Body of pancreas (tissue), 4 donors: ENCODE measurements around the gene CHCHD1. TPM values are rescaled to one million over a fixed set of nuclear protein-coding genes. Genes with fewer than 3 reads are reported as not detected.
A peak's percentile ranks its signal among the peaks of the same experiment; 100 is the strongest.

Experiments
- ATAC-seq: fragments of 150-250 bp; one replicate; pipeline ENCODE4 v1.9.1; 2016
- DNase-seq, 4 donors: peaks; one replicate each; pipeline ENCODE4 v3.0.0-alpha.2; 2019
- H3K27ac ChIP-seq, 4 donors: fragments of 200-600 bp; sonication (generic); 1 replicate in 3 of 4; 2 replicates in 1 of 4; pipeline versions ENCODE4 v1.5.1 to v1.6.1; 2016 to 2019; ENCODE audit warnings: mild to moderate bottlenecking in 1 of 4, mixed read lengths in 1 of 4, moderate library complexity in 1 of 4
- H3K27me3 ChIP-seq, 2 donors: fragments of 200-600 bp; sonication (generic); one replicate each; pipeline ENCODE4 v1.6.0; 2016; ENCODE audit warnings: mild to moderate bottlenecking in 1 of 2
- H3K36me3 ChIP-seq, 2 donors: fragments of 200-600 bp; sonication (generic); replicated peaks in 1 of 2; 2 replicates each; pipeline ENCODE4 v1.5.1; 2016; ENCODE audit warnings: low read depth in 2 of 2; ENCODE audit not compliant: insufficient read depth in 1 of 2
- H3K4me1 ChIP-seq: fragments of 200-600 bp; sonication (generic); one replicate; pipeline ENCODE4 v1.6.0; 2016
- H3K4me3 ChIP-seq, 2 donors: fragments of 200-600 bp; sonication (generic); 1 replicate in 1 of 2; 2 replicates in 1 of 2; pipeline ENCODE4 v1.5.1; 2016 to 2019
- H3K9me3 ChIP-seq, 3 donors: fragments of 200-600 bp; sonication (generic); 1 replicate in 2 of 3; 2 replicates in 1 of 3; pipeline ENCODE4 v1.5.1; 2016
- CTCF ChIP-seq, 7 experiments: fragments of 450-650 bp in 4 of 7; fragments of 200-600 bp in 3 of 7; sonication (generic) in 3 of 7; IDR thresholded peaks; one replicate each; pipeline ENCODE4 v1.5.1; 2016 to 2019; ENCODE audit warnings: antibody characterized with exemption in 7 of 7
- POLR2A ChIP-seq, 3 donors: fragments of 450-650 bp; IDR thresholded peaks; one replicate each; pipeline ENCODE4 v1.6.1; 2016; ENCODE audit warnings: antibody characterized with exemption in 3 of 3, mild to moderate bottlenecking in 2 of 3
- WGBS, 2 donors: methylation state at CpG; one replicate each; pipeline ENCODE4 v1.1.5; 2017; 5-methylcytosine and 5-hydroxymethylcytosine counted together
- intact Hi-C: fragments of 100-400 bp; cut with DNase I; formaldehyde crosslinking; loops from one replicate; pipeline ENCODE4 v1.15.1; 2023
- total RNA-seq, 2 donors: library from RNA; depleted of rRNA; stranded (reverse); fragments of >200 nt; gene quantifications; one replicate each; pipeline ENCODE4 v1.1.0, GENCODE V29; 2016

The CHCHD1 gene
- total RNA-seq, 2 donors from 2014 or later: 9.3 to 15.8 TPM

GRCh38 chr10:73816917-73817729 is 35.3 kb downstream of the CHCHD1 start:
- intact Hi-C loops: no loop called here
- ATAC-seq: no peak
- H3K27ac ChIP-seq: peak overlapping the region in 1 of 4 donors; percentile 33

GRCh38 chr10:73817826-73818225 is 36.0 kb downstream of the CHCHD1 start:
- ATAC-seq: no peak
- H3K36me3 ChIP-seq: no peaks in the 10 kb centered on the region

More at GRCh38 chr10:73816917-73817729, 35.3 kb downstream of the CHCHD1 start:
- H3K4me3 ChIP-seq: no peak overlapping the region
- no peaks in the 10 kb centered on the region for H3K9me3 ChIP-seq
- H3K4me1 ChIP-seq: peaks cover 16% of the 10 kb centered on the region
- no peaks in the 10 kb centered on the region for H3K36me3 ChIP-seq
- no peak for DNase-seq
- WGBS, 2 donors: 85 to 97% methylated on average over 9 to 10 of the region's 10 CpGs
- TF ChIP-seq POLR2A (IDR thresholded peaks at IDR 0.05): no peak
- TF ChIP-seq CTCF (IDR thresholded peaks at IDR 0.05): no peak
- no peaks in the 10 kb centered on the region for H3K27me3 ChIP-seq

DNA sequence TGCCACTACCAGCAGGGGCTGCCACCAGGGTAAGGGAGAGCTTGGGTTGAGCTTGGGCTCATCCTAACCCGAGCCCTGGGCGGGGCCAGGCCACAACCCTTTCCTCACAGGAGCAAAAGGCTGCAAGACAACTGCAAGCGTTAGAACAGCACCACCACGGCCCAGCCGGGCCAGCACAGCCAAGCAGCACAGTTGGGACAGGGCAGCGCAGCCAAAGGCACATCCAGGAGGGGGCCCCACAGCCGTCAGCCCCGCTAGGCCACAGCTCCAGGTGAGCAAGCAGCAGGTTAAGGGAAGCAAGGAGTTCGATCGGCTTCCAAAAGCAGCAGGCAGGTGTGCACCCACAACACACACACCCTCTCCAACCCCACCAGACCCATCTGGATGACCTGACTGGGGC is 36.6 kb downstream of the CHCHD1 start:
- DNase-seq (no peak), ATAC-seq (no peak)
- 89 to 96% methylated on average over 3 to 10 of the region's 10 CpGs for WGBS, 2 donors
- Histone ChIP-seq H3K27ac (no peak overlapping the region), H3K4me3 (no peak overlapping the region), H3K27me3 (no peaks in the 10 kb centered on the region), H3K36me3 (no peaks in the 10 kb centered on the region), H3K9me3 (no peaks in the 10 kb centered on the region), H3K4me1 (peaks cover 16% of the 10 kb centered on the region)
- intact Hi-C loops: no loop called here
- TF ChIP-seq CTCF (IDR thresholded peaks at IDR 0.05) (no peak), POLR2A (IDR thresholded peaks at IDR 0.05) (no peak)

More at GRCh38 chr10:73817826-73818225, 36.0 kb downstream of the CHCHD1 start:
- Histone ChIP-seq H3K4me3 (no peak overlapping the region), H3K27ac (no peak overlapping the region), H3K9me3 (no peaks in the 10 kb centered on the region), H3K27me3 (no peaks in the 10 kb centered on the region), H3K4me1 (peaks cover 16% of the 10 kb centered on the region)
- intact Hi-C loops: no loop called here
- TF ChIP-seq POLR2A (IDR thresholded peaks at IDR 0.05): no peak
- TF ChIP-seq CTCF (IDR thresholded peaks at IDR 0.05): no peak
- 89 to 93% methylated on average over 4 to 5 of the region's 5 CpGs for WGBS, 2 donors
- DNase-seq: no peak

DNA sequence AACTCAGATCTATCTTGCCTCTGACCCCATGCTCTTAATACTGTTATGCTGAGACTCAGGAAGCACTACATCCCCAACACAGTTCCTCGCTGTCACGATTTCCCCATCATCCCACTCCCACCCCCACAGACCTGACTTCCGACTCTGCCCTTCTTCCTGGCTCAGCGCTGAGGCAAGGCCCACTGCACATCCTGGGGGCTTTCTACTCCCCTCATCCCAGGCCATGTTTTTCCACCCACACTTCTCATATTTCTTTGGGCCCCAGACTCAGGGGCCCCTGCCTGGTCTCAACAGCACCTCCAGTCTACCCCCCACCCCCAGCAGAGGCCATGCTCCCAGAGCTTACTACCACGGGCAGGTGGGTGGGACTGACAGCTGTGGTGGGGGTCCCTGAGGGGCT is 37.2 kb downstream of the CHCHD1 start:
- Histone ChIP-seq H3K4me3 (no peak overlapping the region), H3K36me3 (no peaks in the 10 kb centered on the region), H3K27ac (peak overlapping the region in 3 of 4 donors; percentile 59 to 78 (median 70)), H3K9me3 (no peaks in the 10 kb centered on the region), H3K4me1 (peaks cover 16% of the 10 kb centered on the region), H3K27me3 (no peaks in the 10 kb centered on the region)
- ATAC-seq: no peak
- 45 to 73% methylated on average over 4 to 5 of the region's 5 CpGs for WGBS, 2 donors
- no peak for DNase-seq
- intact Hi-C loops: no loop called here
- TF ChIP-seq CTCF (IDR thresholded peaks at IDR 0.05): no peak
- no peak for TF ChIP-seq POLR2A (IDR thresholded peaks at IDR 0.05)
